ENCODE measurements around the gene MAGI1. TPM values are rescaled to one million over a fixed set of nuclear protein-coding genes. Genes with fewer than 3 reads are reported as not detected.

Gene MAGI1
- total and polyA plus RNA-seq, 7 experiments from 2014 or later = 0.39 TPM; not detected in 6

- ChIA-PET CTCF (no interaction called here), POLR2A (no interaction called here)
- no peaks in the 10 kb centered on the region for H3K36me3 Mint-ChIP-seq
- peaks cover 0 to 18% (median 2%) of the 10 kb centered on the region in 11 donors for H3K9me3 Mint-ChIP-seq
- H3K27me3 Mint-ChIP-seq = no peaks in the 10 kb centered on the region
- no peak overlapping the region for H3K27ac ChIP-seq (ENCODE audit: low read depth, low read length)
- H3K27me3 ChIP-seq (ENCODE audit: control insufficient read depth in 2 of 2, insufficient read depth in 2 of 2, low read length in 2 of 2) = no peaks in the 10 kb centered on the region
- H3K36me3 ChIP-seq (ENCODE audit: control insufficient read depth in 2 of 3, insufficient read depth in 3 of 3, low read length in 3 of 3) = no peaks in the 10 kb centered on the region
- H3K4me3 Mint-ChIP-seq = no peak overlapping the region
- ATAC-seq (no peak), DNase-seq (no peak)
- no peak overlapping the region for H3K4me3 ChIP-seq (ENCODE audit: low read length)
- intact Hi-C loops (cut with micrococcal nuclease) = no loop called here
- H3K4me1 Mint-ChIP-seq = no peaks in the 10 kb centered on the region
- no peaks in the 10 kb centered on the region for H3K9me3 ChIP-seq (ENCODE audit: control insufficient read depth in 2 of 3, low read length in 3 of 3)
- H3K4me1 ChIP-seq (ENCODE audit: control insufficient read depth in 2 of 2, insufficient read depth in 2 of 2, low read length in 2 of 2) = no peaks in the 10 kb centered on the region
- H3K27ac Mint-ChIP-seq = no peak overlapping the region
These were observed 379.3 kb downstream of the MAGI1 start for GRCh38 chr3:65659396-65659795.

- Mint-ChIP-seq H3K4me1 (no peaks in the 10 kb centered on the region), H3K4me3 (no peak overlapping the region), H3K9me3 (peaks cover 0 to 18% (median 2%) of the 10 kb centered on the region in 11 donors), H3K27ac (no peak overlapping the region), H3K36me3 (no peaks in the 10 kb centered on the region), H3K27me3 (no peaks in the 10 kb centered on the region)
- intact Hi-C loops (cut with micrococcal nuclease) = no loop called here
- H3K4me3 ChIP-seq (ENCODE audit: low read length) = no peak overlapping the region
- no peak for DNase-seq
- H3K27me3 ChIP-seq (ENCODE audit: control insufficient read depth in 2 of 2, insufficient read depth in 2 of 2, low read length in 2 of 2) = no peaks in the 10 kb centered on the region
- H3K36me3 ChIP-seq (ENCODE audit: control insufficient read depth in 2 of 3, insufficient read depth in 3 of 3, low read length in 3 of 3) = no peaks in the 10 kb centered on the region
- CTCF ChIA-PET = no interaction called here
- POLR2A ChIA-PET = no interaction called here
- no peak overlapping the region for H3K27ac ChIP-seq (ENCODE audit: low read depth, low read length)
- no peak for ATAC-seq
- H3K9me3 ChIP-seq (ENCODE audit: control insufficient read depth in 2 of 3, low read length in 3 of 3) = no peaks in the 10 kb centered on the region
- H3K4me1 ChIP-seq (ENCODE audit: control insufficient read depth in 2 of 2, insufficient read depth in 2 of 2, low read length in 2 of 2) = no peaks in the 10 kb centered on the region
These were observed 380.3 kb downstream of the MAGI1 start for GRCh38 chr3:65658401-65658800.

GRCh38 chr3:65655061-65655460, 383.7 kb downstream of the MAGI1 start:
- no peaks in the 10 kb centered on the region for H3K4me1 ChIP-seq (ENCODE audit: control insufficient read depth in 2 of 2, insufficient read depth in 2 of 2, low read length in 2 of 2)
- H3K27ac ChIP-seq (ENCODE audit: low read depth, low read length) = no peak overlapping the region
- no peak for DNase-seq
- H3K4me3 ChIP-seq (ENCODE audit: low read length) = no peak overlapping the region
- no peak for ATAC-seq
- Mint-ChIP-seq H3K4me3 (no peak overlapping the region), H3K9me3 (peaks cover 2 to 22% (median 6%) of the 10 kb centered on the region in 11 donors), H3K27ac (no peak overlapping the region), H3K4me1 (no peaks in the 10 kb centered on the region), H3K36me3 (no peaks in the 10 kb centered on the region), H3K27me3 (no peaks in the 10 kb centered on the region)
- H3K27me3 ChIP-seq (ENCODE audit: control insufficient read depth in 2 of 2, insufficient read depth in 2 of 2, low read length in 2 of 2) = no peaks in the 10 kb centered on the region
- H3K9me3 ChIP-seq (ENCODE audit: control insufficient read depth in 2 of 3, low read length in 3 of 3) = no peaks in the 10 kb centered on the region
- intact Hi-C loops (cut with micrococcal nuclease) = no loop called here
- ChIA-PET POLR2A (no interaction called here), CTCF (no interaction called here)
- H3K36me3 ChIP-seq (ENCODE audit: control insufficient read depth in 2 of 3, insufficient read depth in 3 of 3, low read length in 3 of 3) = no peaks in the 10 kb centered on the region

GRCh38 chr3:65653731-65654130, 385.0 kb downstream of the MAGI1 start:
- no peak for DNase-seq
- H3K9me3 ChIP-seq (ENCODE audit: control insufficient read depth in 2 of 3, low read length in 3 of 3) = peaks cover 0 to 3% (median 0%) of the 10 kb centered on the region in 3 experiments
- H3K27me3 ChIP-seq (ENCODE audit: control insufficient read depth in 2 of 2, insufficient read depth in 2 of 2, low read length in 2 of 2) = no peaks in the 10 kb centered on the region
- no peaks in the 10 kb centered on the region for H3K27me3 Mint-ChIP-seq
- H3K9me3 Mint-ChIP-seq = peaks cover 3 to 22% (median 7%) of the 10 kb centered on the region in 11 donors
- H3K4me1 ChIP-seq (ENCODE audit: control insufficient read depth in 2 of 2, insufficient read depth in 2 of 2, low read length in 2 of 2) = no peaks in the 10 kb centered on the region
- no peak for ATAC-seq
- H3K4me3 Mint-ChIP-seq = no peak overlapping the region
- H3K27ac ChIP-seq (ENCODE audit: low read depth, low read length) = no peak overlapping the region
- H3K36me3 ChIP-seq (ENCODE audit: control insufficient read depth in 2 of 3, insufficient read depth in 3 of 3, low read length in 3 of 3) = no peaks in the 10 kb centered on the region
- H3K27ac Mint-ChIP-seq = no peak overlapping the region
- no peaks in the 10 kb centered on the region for H3K4me1 Mint-ChIP-seq
- no peak overlapping the region for H3K4me3 ChIP-seq (ENCODE audit: low read length)
- intact Hi-C loops (cut with micrococcal nuclease) = no loop called here
- ChIA-PET POLR2A (no interaction called here), CTCF (no interaction called here)
- H3K36me3 Mint-ChIP-seq = no peaks in the 10 kb centered on the region

GRCh38 chr3:65650247-65650646, 388.5 kb downstream of the MAGI1 start:
- H3K4me3 Mint-ChIP-seq = no peak overlapping the region
- POLR2A ChIA-PET = no interaction called here
- DNase-seq (no peak), ATAC-seq (no peak)
- H3K36me3 Mint-ChIP-seq = no peaks in the 10 kb centered on the region
- intact Hi-C loops (cut with micrococcal nuclease) = no loop called here
- Histone ChIP-seq H3K9me3 (ENCODE audit: control insufficient read depth in 2 of 3, low read length in 3 of 3) (peaks cover 0 to 7% (median 0%) of the 10 kb centered on the region in 3 experiments), H3K27ac (ENCODE audit: low read depth, low read length) (no peak overlapping the region), H3K4me1 (ENCODE audit: control insufficient read depth in 2 of 2, insufficient read depth in 2 of 2, low read length in 2 of 2) (no peaks in the 10 kb centered on the region), H3K27me3 (ENCODE audit: control insufficient read depth in 2 of 2, insufficient read depth in 2 of 2, low read length in 2 of 2) (no peaks in the 10 kb centered on the region), H3K36me3 (ENCODE audit: control insufficient read depth in 2 of 3, insufficient read depth in 3 of 3, low read length in 3 of 3) (no peaks in the 10 kb centered on the region), H3K4me3 (ENCODE audit: low read length) (no peak overlapping the region)
- CTCF ChIA-PET = no interaction called here
- no peak overlapping the region for H3K27ac Mint-ChIP-seq
- peaks cover 0 to 42% (median 13%) of the 10 kb centered on the region in 11 donors for H3K9me3 Mint-ChIP-seq
- no peaks in the 10 kb centered on the region for H3K27me3 Mint-ChIP-seq
- no peaks in the 10 kb centered on the region for H3K4me1 Mint-ChIP-seq

GRCh38 chr3:65647369-65647768, 391.3 kb downstream of the MAGI1 start:
- no peaks in the 10 kb centered on the region for H3K27me3 ChIP-seq (ENCODE audit: control insufficient read depth in 2 of 2, insufficient read depth in 2 of 2, low read length in 2 of 2)
- DNase-seq (no peak), ATAC-seq (no peak)
- POLR2A ChIA-PET = no interaction called here
- no peaks in the 10 kb centered on the region for H3K27me3 Mint-ChIP-seq
- H3K27ac Mint-ChIP-seq = no peak overlapping the region
- intact Hi-C loops (cut with micrococcal nuclease) = no loop called here
- no peaks in the 10 kb centered on the region for H3K36me3 Mint-ChIP-seq
- H3K36me3 ChIP-seq (ENCODE audit: control insufficient read depth in 2 of 3, insufficient read depth in 3 of 3, low read length in 3 of 3) = no peaks in the 10 kb centered on the region
- H3K27ac ChIP-seq (ENCODE audit: low read depth, low read length) = no peak overlapping the region
- no peaks in the 10 kb centered on the region for H3K4me1 Mint-ChIP-seq
- H3K4me3 Mint-ChIP-seq = no peak overlapping the region
- H3K4me3 ChIP-seq (ENCODE audit: low read length) = no peak overlapping the region
- H3K9me3 Mint-ChIP-seq = peaks cover 0 to 57% (median 16%) of the 10 kb centered on the region in 11 donors
- H3K4me1 ChIP-seq (ENCODE audit: control insufficient read depth in 2 of 2, insufficient read depth in 2 of 2, low read length in 2 of 2) = no peaks in the 10 kb centered on the region
- H3K9me3 ChIP-seq (ENCODE audit: control insufficient read depth in 2 of 3, low read length in 3 of 3) = peaks cover 0 to 7% (median 0%) of the 10 kb centered on the region in 3 experiments
- CTCF ChIA-PET = no interaction called here

GRCh38 chr3:65642883-65643282, 395.8 kb downstream of the MAGI1 start:
- ATAC-seq (no peak), DNase-seq (no peak)
- H3K36me3 Mint-ChIP-seq = peaks cover 0 to 4% (median 0%) of the 10 kb centered on the region in 5 donors
- H3K4me1 Mint-ChIP-seq = no peaks in the 10 kb centered on the region
- Histone ChIP-seq H3K4me3 (ENCODE audit: low read length) (no peak overlapping the region), H3K9me3 (ENCODE audit: control insufficient read depth in 2 of 3, low read length in 3 of 3) (peaks cover 0 to 4% (median 0%) of the 10 kb centered on the region in 3 experiments), H3K36me3 (ENCODE audit: control insufficient read depth in 2 of 3, insufficient read depth in 3 of 3, low read length in 3 of 3) (no peaks in the 10 kb centered on the region), H3K27ac (ENCODE audit: low read depth, low read length) (no peak overlapping the region), H3K4me1 (ENCODE audit: control insufficient read depth in 2 of 2, insufficient read depth in 2 of 2, low read length in 2 of 2) (no peaks in the 10 kb centered on the region), H3K27me3 (ENCODE audit: control insufficient read depth in 2 of 2, insufficient read depth in 2 of 2, low read length in 2 of 2) (no peaks in the 10 kb centered on the region)
- peaks cover 0 to 5% (median 0%) of the 10 kb centered on the region in 5 donors for H3K27me3 Mint-ChIP-seq
- ChIA-PET POLR2A (no interaction called here), CTCF (no interaction called here)
- H3K9me3 Mint-ChIP-seq = peaks cover 0 to 42% (median 11%) of the 10 kb centered on the region in 11 donors
- intact Hi-C loops (cut with micrococcal nuclease) = no loop called here
- H3K4me3 Mint-ChIP-seq = no peak overlapping the region
- no peak overlapping the region for H3K27ac Mint-ChIP-seq

Data from naive thymus-derived CD4-positive, alpha-beta T cell (primary cell).